GM18909 (cell line): ENCODE data around the gene UTS2R.
"Not testable (repeated sequence)": the region's sequence is repeated elsewhere in the genome, so short reads cannot be mapped to it uniquely, and the experiment has no call there.

Source experiments
- ATAC-seq: cut with Tn5 transposase; IDR thresholded peaks from one replicate; pipeline ENCODE4 v1.9.1; 2021; ENCODE audit warnings: mild to moderate bottlenecking; ENCODE audit not compliant: unreplicated experiment, poor library complexity

Gene UTS2R

GRCh38 chr17:82333279-82334171, 38.0 kb upstream of the UTS2R start, which contains the start of gene SECTM1:
SECTM1 (minus strand) TSS chr17:82333766; CDS start chr17:82327240, 6,526 bp downstream.
- no peak for ATAC-seq

DNA sequence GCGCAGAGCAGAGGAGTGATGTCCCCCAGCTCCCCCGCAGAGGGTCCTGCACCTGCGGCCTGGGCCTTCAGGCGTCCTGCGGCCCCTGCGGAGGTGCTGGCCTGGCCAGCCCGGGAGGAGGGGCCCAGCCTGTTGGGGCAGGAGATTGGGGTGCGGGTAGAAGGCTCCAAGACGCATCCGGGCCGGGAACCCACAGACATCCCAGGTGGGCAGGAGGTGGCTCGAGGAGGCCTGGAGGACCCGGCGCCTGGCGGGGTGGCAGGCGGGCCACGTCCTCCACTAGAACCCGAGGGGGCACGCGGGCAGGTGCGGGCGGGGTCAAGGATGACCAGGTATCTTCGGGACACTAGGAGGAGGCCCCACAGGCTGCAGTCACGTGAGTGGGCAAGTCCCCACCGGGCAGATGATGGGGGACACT, 37.4 kb upstream of the UTS2R start:
- no peak for ATAC-seq

DNA sequence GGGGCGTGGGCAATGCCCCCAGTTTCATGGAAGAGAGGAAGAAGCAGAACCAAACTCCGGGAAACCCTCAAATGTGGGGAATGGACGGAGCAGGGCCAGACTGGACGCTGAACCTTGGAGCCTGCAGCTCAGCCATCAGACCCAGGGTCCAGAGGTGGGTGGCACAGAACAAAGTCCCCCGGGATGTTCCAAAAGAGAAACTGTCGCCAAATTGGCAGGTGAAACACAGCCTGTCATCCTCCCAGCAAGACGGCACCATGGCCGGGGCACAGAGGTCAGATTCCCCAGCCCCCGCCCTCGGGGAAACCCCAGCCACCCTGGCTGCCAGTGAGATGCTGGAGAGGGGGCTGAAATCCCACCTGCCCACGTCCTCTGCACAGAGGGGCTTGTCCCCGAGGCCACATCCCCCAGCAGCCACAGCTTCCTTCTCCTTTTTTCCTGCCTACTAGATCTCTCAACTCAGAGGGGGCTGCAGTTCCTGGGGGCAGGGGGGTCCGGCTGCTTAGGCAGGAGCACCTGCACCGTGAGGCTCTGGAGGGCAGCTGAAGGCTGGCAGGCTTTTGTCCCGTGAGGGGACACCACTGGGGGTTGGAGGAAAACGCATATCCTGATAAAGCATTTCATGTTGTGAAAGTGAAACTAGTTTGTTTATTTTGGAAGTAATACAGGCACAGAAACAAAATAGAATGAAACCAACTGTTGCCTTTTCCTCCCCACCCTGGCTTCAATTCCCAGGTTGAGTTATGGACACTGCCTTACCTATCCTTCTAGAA, 36.8 kb upstream of the UTS2R start:
- no peak for ATAC-seq

DNA sequence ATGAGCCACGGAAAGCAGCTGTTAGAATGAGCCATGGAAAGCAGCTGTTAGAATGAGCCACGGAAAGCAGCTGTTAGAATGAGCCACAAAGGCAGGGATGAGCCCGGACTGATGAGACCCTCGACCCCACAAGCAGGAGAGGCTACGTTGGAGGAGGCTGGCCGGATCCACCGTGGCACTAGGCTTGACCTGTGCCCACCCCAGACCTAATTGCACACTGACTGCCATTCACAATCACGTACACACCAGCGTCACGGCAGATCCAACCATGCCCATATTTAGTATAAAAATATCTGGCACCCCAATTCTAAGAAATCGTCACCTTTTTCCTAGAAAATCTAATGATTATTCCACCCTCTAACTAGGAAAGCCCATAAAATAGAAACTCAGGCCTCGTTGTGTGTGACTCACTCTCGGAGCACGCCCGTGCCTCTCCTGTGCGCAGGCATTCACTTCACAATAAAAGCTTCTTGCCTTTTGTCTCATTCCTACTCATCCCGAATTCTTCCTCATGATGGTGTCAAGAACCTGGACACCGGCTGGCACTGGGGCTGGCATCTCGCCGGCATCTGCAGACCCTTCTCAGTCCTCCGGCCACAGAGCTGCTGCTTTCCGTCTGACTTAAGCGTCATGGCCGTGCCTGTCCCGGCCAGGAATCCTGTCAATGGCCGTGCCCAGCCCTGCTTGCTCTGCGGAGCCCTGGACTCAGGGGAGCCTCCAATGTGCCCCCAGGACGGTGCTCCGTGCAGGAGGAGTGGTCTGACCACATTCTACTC, 32.5 kb upstream of the UTS2R start:
- ATAC-seq, result no peak

- ATAC-seq, result no peak
Observed at GRCh38 chr17:82339634-82340580, 31.7 kb upstream of the UTS2R start.

DNA sequence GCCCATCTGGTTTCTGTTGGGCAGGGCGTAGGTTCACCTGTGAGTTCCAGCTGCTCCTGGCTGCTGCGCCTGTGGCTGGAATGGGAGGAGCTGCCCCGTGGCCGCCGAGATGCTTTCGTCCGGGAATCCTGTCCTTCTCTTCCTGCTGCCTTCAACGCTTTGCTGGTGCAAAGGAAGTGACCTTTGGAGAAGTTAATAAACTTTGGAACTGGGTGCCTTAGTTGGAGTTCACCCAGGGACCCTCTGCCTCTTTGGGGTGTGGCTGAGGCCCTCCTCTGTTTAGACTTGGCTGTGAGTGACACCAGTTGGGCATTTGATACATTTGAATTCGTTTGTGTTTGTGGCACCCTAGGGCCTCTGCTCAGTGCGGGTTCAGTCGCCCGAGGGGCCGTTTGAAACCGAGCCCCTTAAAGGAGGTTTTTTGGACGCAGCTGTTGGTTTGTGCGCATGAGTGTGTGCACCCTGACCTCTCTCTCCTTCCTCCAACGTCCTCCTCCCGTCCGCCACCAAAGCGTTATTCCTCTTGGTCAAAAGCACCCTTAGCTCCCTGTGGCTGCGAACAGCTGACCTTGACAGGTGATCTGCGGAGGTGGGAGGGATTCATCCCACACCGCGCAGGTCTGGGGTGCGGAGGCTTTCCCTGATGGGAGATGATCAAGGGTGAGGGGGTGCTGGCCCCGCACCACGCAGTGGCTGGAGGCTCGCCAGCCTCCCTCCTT, 29.0 kb upstream of the UTS2R start:
- ATAC-seq, result no peak

- ATAC-seq, result no peak
Observed at GRCh38 chr17:82343560-82343959, 28.0 kb upstream of the UTS2R start.

DNA sequence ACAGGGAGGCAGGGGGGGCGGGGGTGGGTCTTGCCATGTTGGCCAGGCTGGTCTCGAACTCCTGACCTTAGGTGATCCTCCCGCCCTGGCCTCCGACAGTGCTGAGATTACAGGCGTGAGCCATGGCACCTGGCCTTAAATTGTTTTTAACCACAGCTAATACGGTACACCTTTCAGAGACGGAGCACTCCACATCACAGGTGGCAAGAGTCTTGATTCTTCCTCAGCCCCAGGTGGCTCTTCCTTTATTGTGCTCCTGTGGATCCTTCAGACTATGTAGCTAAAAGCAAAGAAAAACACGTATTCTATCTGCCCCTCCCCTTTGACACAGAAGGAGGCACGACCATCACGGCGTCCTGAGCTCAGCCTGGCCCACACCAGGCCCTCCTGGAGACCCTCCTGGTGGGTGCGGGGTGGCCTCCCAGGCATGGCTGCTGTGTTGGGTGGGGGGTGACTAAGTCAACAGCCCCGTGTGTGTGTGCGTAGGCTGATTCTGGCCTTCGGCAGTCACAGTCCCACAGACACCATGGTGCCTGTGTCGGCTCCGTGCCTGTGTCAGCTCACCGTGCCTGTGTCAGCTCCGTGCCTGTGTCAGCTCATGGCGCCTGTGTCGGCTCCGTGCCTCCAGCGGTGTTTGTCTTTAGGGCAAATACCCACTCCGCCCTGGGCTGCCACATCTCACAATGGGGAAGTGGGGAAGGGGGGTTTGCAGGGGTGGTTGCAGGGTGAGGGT, 27.2 kb upstream of the UTS2R start:
- ATAC-seq, result no peak

DNA sequence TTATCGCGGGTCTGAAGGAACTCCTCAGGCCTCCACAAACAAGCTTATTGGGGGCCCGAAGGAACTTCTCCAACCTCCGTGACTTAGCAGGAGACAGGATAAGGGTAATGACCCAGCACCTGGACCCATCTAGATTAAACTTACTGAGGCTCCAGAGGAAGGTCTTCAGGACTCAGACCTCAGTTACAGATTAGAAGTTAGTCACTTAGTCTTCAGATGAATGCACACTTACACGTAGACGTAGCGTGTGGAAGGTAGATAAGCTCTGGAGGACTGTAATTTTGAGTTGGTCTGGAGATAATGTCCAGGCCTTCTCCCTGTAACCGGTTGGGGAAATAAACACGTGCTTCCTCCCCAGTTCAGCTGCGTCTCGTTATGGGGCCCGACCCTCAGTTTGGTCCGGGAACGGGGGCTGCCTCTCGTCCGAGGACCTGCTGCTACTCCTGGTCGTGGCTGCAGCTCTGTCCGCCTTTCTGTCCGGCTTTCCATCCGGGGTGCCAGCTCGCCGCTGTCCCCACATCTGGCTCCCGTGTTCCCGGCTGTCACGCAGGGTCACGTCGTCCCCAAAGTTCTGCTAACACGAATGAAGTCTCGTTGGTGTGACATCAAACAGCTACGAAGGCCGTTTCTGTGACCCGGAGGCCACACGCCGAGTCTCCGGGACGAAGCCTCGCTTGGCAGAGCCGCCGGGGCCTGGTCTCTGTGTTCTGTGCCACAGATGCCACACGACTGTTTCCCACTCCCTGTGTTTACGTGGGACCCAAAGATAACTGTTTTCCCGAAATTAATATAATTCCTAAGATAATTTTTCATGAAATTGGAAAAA, 26.2 kb upstream of the UTS2R start:
- no peak for ATAC-seq

GRCh38 chr17:82346342-82347300, 24.9 kb upstream of the UTS2R start:
- no peak for ATAC-seq

DNA sequence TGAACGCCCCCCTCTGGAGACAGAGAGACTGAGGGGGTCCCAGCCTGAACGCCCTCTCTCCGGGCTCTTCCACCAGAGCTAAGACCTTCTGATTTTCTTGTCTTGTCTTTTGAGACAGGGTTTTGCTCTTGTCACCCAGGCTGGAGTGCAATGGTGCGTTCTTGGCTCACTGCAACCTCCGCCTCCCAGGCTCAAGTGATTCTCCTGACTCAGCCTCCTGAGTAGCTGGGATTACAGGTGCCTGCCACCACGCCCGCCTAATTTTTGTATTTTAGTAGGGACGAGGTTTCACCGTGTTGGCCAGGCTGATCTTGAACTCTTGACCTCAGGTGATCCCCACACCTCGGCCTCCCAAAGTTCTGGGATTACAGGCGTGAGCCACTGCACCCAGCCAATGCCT, 23.6 kb upstream of the UTS2R start:
- ATAC-seq, result not testable (repeated sequence)

DNA sequence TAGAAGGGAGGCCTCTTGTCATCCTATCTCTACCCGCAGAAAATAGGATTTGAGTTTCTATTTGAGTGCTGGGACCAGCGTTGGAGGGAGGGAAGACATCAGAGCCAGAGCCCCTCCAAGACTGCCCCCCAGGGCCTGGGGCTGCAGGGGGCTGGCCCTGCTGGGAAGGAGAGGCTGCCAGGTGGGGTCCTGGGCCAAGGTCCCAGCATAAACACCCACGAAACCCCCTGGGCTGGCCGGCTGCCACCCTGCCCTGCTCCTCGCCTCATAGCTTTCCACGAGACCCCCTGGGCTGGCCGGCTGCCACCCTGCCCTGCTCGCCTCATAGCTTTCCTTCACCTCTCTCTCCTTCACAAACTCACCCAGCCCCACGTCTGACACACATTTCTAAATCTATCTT, 23.1 kb upstream of the UTS2R start:
- ATAC-seq, result no peak

DNA sequence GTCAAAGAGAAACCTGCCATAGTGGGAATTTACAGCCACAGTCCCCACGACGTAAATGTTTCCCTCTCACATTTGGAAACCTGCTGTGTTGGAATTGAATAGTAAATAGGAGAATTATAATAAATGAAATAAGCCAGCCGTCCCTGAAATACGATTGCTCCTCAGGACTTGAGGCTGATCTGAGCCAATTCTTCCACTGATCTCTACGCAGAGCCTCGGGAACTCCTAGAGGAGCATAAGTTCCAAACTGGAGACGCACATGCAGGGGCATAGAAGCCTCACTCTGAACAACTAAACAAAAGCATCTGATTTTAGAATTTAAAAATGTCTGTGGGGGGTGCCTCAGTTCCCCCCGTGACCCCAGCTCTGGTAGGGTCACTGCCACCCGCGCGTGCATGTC, 22.7 kb upstream of the UTS2R start:
- ATAC-seq, result no peak

- ATAC-seq, result no peak
Observed at GRCh38 chr17:82349287-82349701, 22.3 kb upstream of the UTS2R start.

- no peak for ATAC-seq
Observed at GRCh38 chr17:82350182-82351030, 21.2 kb upstream of the UTS2R start.
